OCI-LY1 (cell line): ENCODE data around the gene SPSB4.

Source experiments
- CTCF ChIP-seq: fragments of 200-600 bp; sonication (generic), shearing (Covaris generic); IDR thresholded peaks from 2 replicates; pipeline ENCODE4 v1.5.1; 2017; ENCODE audit warnings: mild to moderate bottlenecking, antibody characterized with exemption, low read length, moderate library complexity, mixed read lengths
- EZH2 ChIP-seq: fragments of 200-600 bp; sonication (generic), shearing (Covaris generic); IDR thresholded peaks from 2 replicates; pipeline ENCODE4 v1.8.0; 2017; ENCODE audit warnings: borderline replicate concordance, mixed run types, mild to moderate bottlenecking, antibody characterized with exemption, low read length, moderate library complexity, mixed read lengths

GRCh38 chr3:141067206-141067974, 16.2 kb downstream of the SPSB4 start:
- TF ChIP-seq CTCF (no peak), EZH2 (no peak)
